Measurements from ENCODE around the gene TGFBI.

The TGFBI gene

GRCh38 chr5:136099870-136100269, 71.1 kb downstream of the TGFBI start:
- no peak for DNase-seq

- DNase-seq, result no peak
Observed at GRCh38 chr5:136101884-136102283, 73.1 kb downstream of the TGFBI start.

- no peak for DNase-seq
Observed at GRCh38 chr5:136103118-136103517, 74.3 kb downstream of the TGFBI start.

GRCh38 chr5:136104306-136104965, 75.6 kb downstream of the TGFBI start:
- DNase-seq, result no peak

- DNase-seq, result no peak
Observed at GRCh38 chr5:136106351-136107031, 77.7 kb downstream of the TGFBI start.

- DNase-seq, result no peak
Observed at GRCh38 chr5:136108180-136108611, 79.4 kb downstream of the TGFBI start.

GRCh38 chr5:136108766-136109165, 80.0 kb downstream of the TGFBI start:
- no peak for DNase-seq

- DNase-seq, result no peak
Observed at GRCh38 chr5:136109453-136110135, 80.8 kb downstream of the TGFBI start.
